ENCODE data around the gene DPYD. TPM values are rescaled to one million over a fixed set of nuclear protein-coding genes. Genes with fewer than 3 reads are reported as not detected.

Gene DPYD
- total RNA-seq, 1 donor from 2014 or later: 29.4 TPM

- no peak for ATAC-seq
Observed at GRCh38 chr1:97417661-97418060, 503.2 kb downstream of the DPYD start.

GRCh38 chr1:97414682-97415312, 506.0 kb downstream of the DPYD start:
- ATAC-seq: no peak

- no peak for ATAC-seq
Observed at GRCh38 chr1:97412737-97413136, 508.1 kb downstream of the DPYD start.

- ATAC-seq: no peak
Observed at GRCh38 chr1:97412166-97412565, 508.7 kb downstream of the DPYD start.

GRCh38 chr1:97396463-97396862, 524.4 kb downstream of the DPYD start:
- ATAC-seq: no peak

- ATAC-seq: no peak
Observed at GRCh38 chr1:97392701-97393100, 528.1 kb downstream of the DPYD start.

- no peak for ATAC-seq
Observed at GRCh38 chr1:97385536-97386277, 535.1 kb downstream of the DPYD start.

- peak; percentile 52 for ATAC-seq
Observed at GRCh38 chr1:97384294-97384968, 536.4 kb downstream of the DPYD start.

GRCh38 chr1:97383797-97384196, 537.0 kb downstream of the DPYD start:
- no peak for ATAC-seq

- no peak for ATAC-seq
Observed at GRCh38 chr1:97382206-97382605, 538.6 kb downstream of the DPYD start.

- ATAC-seq: no peak
Observed at GRCh38 chr1:97379387-97380075, 541.3 kb downstream of the DPYD start.

GRCh38 chr1:97378596-97378995, 542.2 kb downstream of the DPYD start:
- no peak for ATAC-seq

GRCh38 chr1:97377432-97378034, 543.3 kb downstream of the DPYD start:
- ATAC-seq: no peak

- ATAC-seq: no peak
Observed at GRCh38 chr1:97373000-97373399, 547.8 kb downstream of the DPYD start.

- no peak for ATAC-seq
Observed at GRCh38 chr1:97372531-97372930, 548.3 kb downstream of the DPYD start.

GRCh38 chr1:97368296-97368695, 552.5 kb downstream of the DPYD start:
- ATAC-seq: no peak

GRCh38 chr1:97366984-97367383, 553.9 kb downstream of the DPYD start:
- ATAC-seq: no peak

GRCh38 chr1:97365026-97365425, 555.8 kb downstream of the DPYD start:
- no peak for ATAC-seq

GRCh38 chr1:97364086-97364485, 556.7 kb downstream of the DPYD start:
- ATAC-seq: no peak

- ATAC-seq: no peak
Observed at GRCh38 chr1:97356309-97356708, 564.5 kb downstream of the DPYD start.

- no peak for ATAC-seq
Observed at GRCh38 chr1:97352936-97353382, 567.9 kb downstream of the DPYD start.

- no peak for ATAC-seq
Observed at GRCh38 chr1:97351846-97352245, 569.0 kb downstream of the DPYD start.

GRCh38 chr1:97350662-97351061, 570.2 kb downstream of the DPYD start:
- ATAC-seq: no peak
